ENCODE results near the gene TRIM41.

Gene TRIM41

GRCh38 chr5:181230551-181230950 lies 7.5 kb downstream of the TRIM41 start:
- no peak overlapping the region for H3K27ac ChIP-seq
- no peak overlapping the region for H3K4me3 ChIP-seq
- DNase-seq (ENCODE audit: low spot score) = no peak
- TF ChIP-seq CTCF (IDR thresholded peaks at IDR 0.05) = no peak

GRCh38 chr5:181231432-181231831 lies 8.4 kb downstream of the TRIM41 start:
- no peak for DNase-seq (ENCODE audit: low spot score)
- Histone ChIP-seq H3K4me3 (no peak overlapping the region), H3K27ac (no peak overlapping the region)
- TF ChIP-seq CTCF (IDR thresholded peaks at IDR 0.05) = no peak

- no peak for DNase-seq (ENCODE audit: low spot score)
- Histone ChIP-seq H3K4me3 (no peak overlapping the region), H3K27ac (no peak overlapping the region)
- TF ChIP-seq CTCF (IDR thresholded peaks at IDR 0.05) = no peak
Observed at GRCh38 chr5:181232593-181232992, 9.5 kb downstream of the TRIM41 start.

GRCh38 chr5:181233088-181233800 lies 10.2 kb downstream of the TRIM41 start:
- no peak for TF ChIP-seq CTCF (IDR thresholded peaks at IDR 0.05)
- no peak overlapping the region for H3K27ac ChIP-seq
- no peak overlapping the region for H3K4me3 ChIP-seq
- no peak for DNase-seq (ENCODE audit: low spot score)

- Histone ChIP-seq H3K4me3 (no peak overlapping the region), H3K27ac (no peak overlapping the region)
- DNase-seq (ENCODE audit: low spot score) = no peak
- no peak for TF ChIP-seq CTCF (IDR thresholded peaks at IDR 0.05)
Observed at GRCh38 chr5:181233801-181234454, 10.8 kb downstream of the TRIM41 start.

GRCh38 chr5:181234455-181235306 lies 11.6 kb downstream of the TRIM41 start:
- no peak overlapping the region for H3K4me3 ChIP-seq
- TF ChIP-seq CTCF (IDR thresholded peaks at IDR 0.05) = no peak
- H3K27ac ChIP-seq = no peak overlapping the region
- no peak for DNase-seq (ENCODE audit: low spot score)

All from coronary artery (tissue), 2 donors.